Skeletal muscle tissue (tissue), 4 donors: ENCODE data around the gene ALKBH3. TPM values are rescaled to one million over a fixed set of nuclear protein-coding genes. Genes with fewer than 3 reads are reported as not detected.

Source experiments
- H3K27ac ChIP-seq: one replicate; pipeline ENCODE4 v1.7.0; 2013; ENCODE audit warnings: mild to moderate bottlenecking, low read depth, low read length, inconsistent platforms
- H3K27me3 ChIP-seq, 3 donors: one replicate each; pipeline ENCODE4 v1.7.0; 2013; ENCODE audit warnings: low read length in 3 of 3; ENCODE audit not compliant: control insufficient read depth in 3 of 3, insufficient read depth in 3 of 3
- H3K36me3 ChIP-seq, 3 donors: one replicate each; pipeline ENCODE4 v1.7.0; 2013; ENCODE audit warnings: low read length in 3 of 3; ENCODE audit not compliant: control insufficient read depth in 3 of 3, insufficient read depth in 3 of 3
- H3K4me1 ChIP-seq, 3 donors: one replicate each; pipeline ENCODE4 v1.7.0; 2013; ENCODE audit warnings: low read length in 3 of 3, mild to moderate bottlenecking in 3 of 3; ENCODE audit not compliant: control insufficient read depth in 3 of 3, insufficient read depth in 3 of 3
- H3K4me3 ChIP-seq, 3 donors: one replicate each; pipeline ENCODE4 v1.7.0; 2013; ENCODE audit warnings: low read length in 3 of 3
- H3K9ac ChIP-seq, 3 donors: one replicate each; pipeline ENCODE4 v1.7.0; 2013; ENCODE audit warnings: low read length in 3 of 3, mild to moderate bottlenecking in 3 of 3, moderate library complexity in 2 of 3, low read depth in 1 of 3
- H3K9me3 ChIP-seq, 3 donors: one replicate each; pipeline ENCODE4 v1.7.0; 2013; ENCODE audit warnings: low read length in 3 of 3; ENCODE audit not compliant: control insufficient read depth in 3 of 3
- total RNA-seq: library from RNA; depleted of rRNA; stranded (reverse); fragments of >200 nt; gene quantifications from one replicate; pipeline ENCODE4 v1.2.3, GENCODE V29; 2014
- donor health status: Osteomylitis.

The ALKBH3 gene
- total RNA-seq, 1 donor from 2014 or later: 25.6 TPM

DNA sequence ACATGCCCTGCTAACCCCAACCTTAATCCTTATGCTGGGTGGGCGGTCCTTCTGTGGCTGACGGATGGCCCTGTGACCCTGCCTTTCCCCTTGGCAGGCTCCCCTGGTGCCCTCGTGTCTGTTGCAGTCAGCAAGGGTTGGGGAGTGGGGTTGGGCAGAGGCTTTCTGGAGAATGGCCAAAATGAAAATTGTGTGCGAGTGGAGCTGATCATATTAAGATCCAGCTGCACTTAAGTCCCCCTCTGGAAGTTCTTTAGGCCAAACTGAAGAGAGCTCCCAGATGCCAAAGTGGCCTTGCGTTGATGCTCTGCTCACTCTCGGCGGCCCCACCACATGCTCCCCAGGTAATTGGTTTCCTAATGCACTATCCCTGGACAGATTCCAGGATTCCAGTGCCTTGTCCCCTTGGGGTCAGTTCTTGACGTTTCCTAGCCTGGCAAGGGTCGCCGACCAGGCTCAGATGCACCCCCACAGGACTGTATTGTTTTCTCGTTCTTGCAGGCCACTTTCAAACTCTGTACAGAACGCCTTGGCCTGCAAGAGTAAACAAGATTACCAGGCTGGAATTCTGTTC is 45.4 kb downstream of the ALKBH3 start:
- H3K36me3 ChIP-seq: no peaks in the 10 kb centered on the region
- no peak overlapping the region for H3K27ac ChIP-seq
- H3K9ac ChIP-seq: no peak overlapping the region
- peaks cover 12 to 25% (median 16%) of the 10 kb centered on the region in 3 donors for H3K4me1 ChIP-seq
- no peaks in the 10 kb centered on the region for H3K9me3 ChIP-seq
- H3K27me3 ChIP-seq: no peaks in the 10 kb centered on the region
- H3K4me3 ChIP-seq: no peak overlapping the region

- Histone ChIP-seq H3K4me1 (peaks cover 9 to 18% (median 14%) of the 10 kb centered on the region in 3 donors), H3K27me3 (no peaks in the 10 kb centered on the region), H3K9ac (no peak overlapping the region), H3K4me3 (no peak overlapping the region), H3K27ac (no peak overlapping the region), H3K36me3 (no peaks in the 10 kb centered on the region), H3K9me3 (no peaks in the 10 kb centered on the region)
Observed at GRCh38 chr11:43927070-43927469, 46.4 kb downstream of the ALKBH3 start.

GRCh38 chr11:43927925-43928707 is 47.5 kb downstream of the ALKBH3 start:
- no peak overlapping the region for H3K27ac ChIP-seq
- H3K9ac ChIP-seq: no peak overlapping the region
- H3K4me1 ChIP-seq: peaks cover 10 to 15% (median 14%) of the 10 kb centered on the region in 3 donors
- H3K9me3 ChIP-seq: no peaks in the 10 kb centered on the region
- peaks cover 0 to 4% (median 0%) of the 10 kb centered on the region in 3 donors for H3K27me3 ChIP-seq
- H3K36me3 ChIP-seq: no peaks in the 10 kb centered on the region
- no peak overlapping the region for H3K4me3 ChIP-seq

DNA sequence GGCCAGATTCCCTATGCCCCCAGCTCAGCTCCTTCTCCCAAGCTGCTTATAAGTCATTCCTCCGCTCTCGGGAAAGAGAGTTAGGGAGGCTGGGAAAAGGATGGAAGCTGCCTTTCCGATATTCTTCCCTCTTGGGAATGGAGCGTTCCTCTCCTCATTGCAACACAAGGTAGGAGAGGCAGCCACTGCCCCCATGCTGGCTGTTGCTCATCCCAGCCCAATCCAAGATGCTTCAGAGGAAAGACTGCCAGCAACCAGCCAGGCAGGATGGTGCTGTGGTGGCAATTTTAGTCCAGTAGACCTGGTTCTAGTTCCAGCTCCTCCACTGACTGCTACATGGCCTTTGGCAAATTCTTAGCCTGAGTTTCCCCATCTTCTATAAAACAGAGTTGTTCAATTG is 48.1 kb downstream of the ALKBH3 start:
- Histone ChIP-seq H3K9ac (no peak overlapping the region), H3K9me3 (no peaks in the 10 kb centered on the region), H3K27ac (no peak overlapping the region), H3K4me1 (peaks cover 13 to 16% (median 15%) of the 10 kb centered on the region in 3 donors), H3K4me3 (no peak overlapping the region), H3K36me3 (no peaks in the 10 kb centered on the region), H3K27me3 (peaks cover 0 to 10% (median 4%) of the 10 kb centered on the region in 3 donors)

GRCh38 chr11:43930868-43931716 is 50.5 kb downstream of the ALKBH3 start:
- Histone ChIP-seq H3K9me3 (no peaks in the 10 kb centered on the region), H3K36me3 (no peaks in the 10 kb centered on the region), H3K4me3 (no peak overlapping the region), H3K27ac (no peak overlapping the region), H3K27me3 (peaks cover 0 to 19% (median 4%) of the 10 kb centered on the region in 3 donors), H3K9ac (peak overlapping the region in 1 of 3 donors; percentile 21), H3K4me1 (peaks cover 7 to 19% (median 13%) of the 10 kb centered on the region in 3 donors)

DNA sequence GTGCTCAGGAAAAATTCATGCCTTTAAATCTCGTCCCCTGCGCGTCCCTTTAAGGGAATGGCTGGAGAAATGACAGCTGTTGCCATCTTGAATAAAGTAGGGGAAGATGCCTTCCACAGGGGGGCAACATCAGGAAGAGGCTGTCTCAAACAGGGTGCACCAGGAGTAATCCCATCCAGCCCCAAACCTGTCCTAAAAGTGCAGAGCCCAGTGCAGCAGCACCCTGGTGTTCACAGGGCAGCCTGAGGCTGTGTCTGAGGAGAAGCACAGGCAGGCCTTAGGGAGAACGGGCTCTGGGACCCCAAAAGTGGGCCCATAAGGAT is 51.0 kb downstream of the ALKBH3 start:
- H3K27ac ChIP-seq: no peak overlapping the region
- no peaks in the 10 kb centered on the region for H3K9me3 ChIP-seq
- peaks cover 0 to 19% (median 4%) of the 10 kb centered on the region in 3 donors for H3K27me3 ChIP-seq
- H3K36me3 ChIP-seq: no peaks in the 10 kb centered on the region
- H3K4me3 ChIP-seq: no peak overlapping the region
- H3K9ac ChIP-seq: peak overlapping the region in 1 of 3 donors; percentile 21
- peaks cover 7 to 19% (median 13%) of the 10 kb centered on the region in 3 donors for H3K4me1 ChIP-seq

DNA sequence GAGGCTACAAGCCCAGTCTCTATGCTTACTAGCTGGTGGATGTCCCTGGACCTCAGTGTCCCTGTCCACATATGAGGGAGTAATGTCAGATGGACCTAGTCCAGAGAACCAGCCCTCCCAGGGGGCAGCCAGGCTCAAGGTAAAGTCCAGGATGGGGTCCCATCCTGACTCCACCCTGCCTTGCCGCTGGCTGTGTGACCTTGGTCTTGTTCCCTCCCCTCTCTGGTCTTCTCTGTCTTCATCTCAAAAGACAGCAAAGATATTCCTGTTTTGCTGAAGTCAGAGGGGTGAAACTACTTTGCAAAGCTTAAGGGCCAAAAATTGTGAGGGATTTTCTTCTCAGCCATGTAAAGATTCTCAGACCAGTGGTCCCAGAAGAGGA is 52.6 kb downstream of the ALKBH3 start:
- H3K27ac ChIP-seq: no peak overlapping the region
- no peaks in the 10 kb centered on the region for H3K36me3 ChIP-seq
- H3K9me3 ChIP-seq: no peaks in the 10 kb centered on the region
- peaks cover 0 to 19% (median 4%) of the 10 kb centered on the region in 3 donors for H3K27me3 ChIP-seq
- no peak overlapping the region for H3K9ac ChIP-seq
- no peak overlapping the region for H3K4me3 ChIP-seq
- peaks cover 7 to 19% (median 13%) of the 10 kb centered on the region in 3 donors for H3K4me1 ChIP-seq

GRCh38 chr11:43933608-43934551 is 53.2 kb downstream of the ALKBH3 start:
- Histone ChIP-seq H3K27ac (no peak overlapping the region), H3K4me3 (no peak overlapping the region), H3K9me3 (no peaks in the 10 kb centered on the region), H3K9ac (peak overlapping the region in 1 of 3 donors; percentile 40), H3K4me1 (peaks cover 7 to 19% (median 13%) of the 10 kb centered on the region in 3 donors), H3K36me3 (no peaks in the 10 kb centered on the region), H3K27me3 (peaks cover 0 to 19% (median 4%) of the 10 kb centered on the region in 3 donors)
